Panc1 (cell line): ENCODE data around the gene MAN1A1. TPM values are rescaled to one million over a fixed set of nuclear protein-coding genes. Genes with fewer than 3 reads are reported as not detected.

Experiments used
- ATAC-seq: fragments of 200-7000 bp; cut with Tn5 transposase; 2 replicates; pipeline ENCODE4 v1.9.1; 2020; ENCODE audit warnings: mild to moderate bottlenecking, moderate library complexity
- BruUV-seq: library from RNA; stranded (reverse); fragments of 400-500 nt; replicated peaks from 2 replicates; lab custom pipeline; 2021; lab: Mats Ljungman, UMichigan
- CTCF ChIA-PET: fragments of 300-600 bp; sonication (Branson Sonifier 250); formaldehyde crosslinking; loops from one replicate; lab custom pipeline; 2022; ENCODE audit warnings: antibody characterized with exemption; lab: Charles Lee
- POLR2A ChIA-PET: fragments of 300-600 bp; sonication (Branson Sonifier 250); formaldehyde crosslinking; loops from one replicate; lab custom pipeline; 2022; ENCODE audit warnings: antibody characterized with exemption; lab: Charles Lee
- DNase-seq: peaks from one replicate; pipeline ENCODE4 v3.0.0-alpha.2; 2010; ENCODE audit warnings: low read depth, low spot score
- H3K27ac ChIP-seq: 2 replicates; pipeline ENCODE4 v1.5.1; 2011; ENCODE audit warnings: mild to moderate bottlenecking, low read length, inconsistent platforms
- H3K27me3 ChIP-seq: fragments of 200-500 bp; sonication (Bioruptor generic); 2 replicates; pipeline ENCODE4 v1.6.0; 2014; ENCODE audit warnings: low read length, inconsistent platforms; ENCODE audit not compliant: control insufficient read depth, insufficient read depth
- H3K36me3 ChIP-seq: fragments of 200-500 bp; sonication (Bioruptor generic); 2 replicates; pipeline ENCODE4 v1.5.1; 2014; ENCODE audit warnings: inconsistent platforms, mild to moderate bottlenecking, low read length, moderate library complexity; ENCODE audit not compliant: control insufficient read depth, insufficient read depth
- H3K4me1 ChIP-seq: 2 replicates; pipeline ENCODE4 v1.5.1; 2011; ENCODE audit warnings: inconsistent platforms, mild to moderate bottlenecking, low read length, moderate library complexity; ENCODE audit not compliant: control insufficient read depth, insufficient read depth
- H3K4me3 ChIP-seq, 2 experiments: 2 replicates each; pipeline ENCODE4 v1.5.1; 2011 to 2012; ENCODE audit warnings: low read depth in 2 of 2, low read length in 2 of 2, mild to moderate bottlenecking in 2 of 2, inconsistent platforms in 1 of 2, moderate library complexity in 1 of 2
- H3K9me3 ChIP-seq: fragments of 200-500 bp; sonication (Bioruptor generic); 2 replicates; pipeline ENCODE4 v1.5.1; 2014; ENCODE audit warnings: low read depth, mild to moderate bottlenecking, inconsistent platforms, low read length, moderate library complexity; ENCODE audit not compliant: control insufficient read depth, insufficient read depth
- CTCF ChIP-seq: fragments of 450-650 bp; IDR thresholded peaks from 2 replicates; pipeline ENCODE4 v1.5.1; 2017; ENCODE audit warnings: mild to moderate bottlenecking
- POLR2AphosphoS5 ChIP-seq: IDR thresholded peaks from 2 replicates; pipeline ENCODE4 v1.6.1; 2012; ENCODE audit warnings: mild to moderate bottlenecking, low read depth, low read length, moderate library complexity
- REST ChIP-seq, 2 experiments: IDR thresholded peaks; 2 replicates each; pipeline ENCODE4 v1.6.1; 2011 to 2012; ENCODE audit warnings: low read depth in 2 of 2, control low read depth in 1 of 2, low read length in 1 of 2, mild to moderate bottlenecking in 1 of 2, moderate library complexity in 1 of 2; ENCODE audit not compliant: insufficient read depth in 1 of 2
- SIN3A ChIP-seq: IDR thresholded peaks from 2 replicates; pipeline ENCODE4 v1.6.1; 2012; ENCODE audit warnings: low read depth, mild to moderate bottlenecking, low read length, moderate library complexity, borderline replicate concordance; ENCODE audit not compliant: insufficient read depth
- TCF7L2 ChIP-seq: IDR thresholded peaks from 2 replicates; pipeline ENCODE4 v1.6.1; 2011; ENCODE audit warnings: mild to moderate bottlenecking, low read depth, low read length, inconsistent platforms
- in situ Hi-C: cut with HindIII; loops from 2 replicates; pipeline ENCODE4 v1.10.0; 2016; ENCODE audit warnings: low sequenced_read_pairs, low pct_unique_long_range_greater_than_20kb
- intact Hi-C: fragments of 100-400 bp; cut with micrococcal nuclease; formaldehyde crosslinking; loops from one replicate; pipeline ENCODE4 v1.10.0; 2022; ENCODE audit not compliant: unreplicated experiment
- total RNA-seq: library from RNA; stranded (reverse); gene quantifications from one replicate; pipeline ENCODE4 v1.2.1, GENCODE V29; 2021; ENCODE audit not compliant: unreplicated experiment

The MAN1A1 gene
- total RNA-seq, 1 experiment from 2014 or later, result 3.2 TPM

- no peaks in the 10 kb centered on the region for H3K27me3 ChIP-seq
- ChIA-PET POLR2A (no interaction called here), CTCF (no interaction called here)
- ATAC-seq (no peak), DNase-seq (no peak)
- no peak overlapping the region for H3K27ac ChIP-seq
- H3K36me3 ChIP-seq, result no peaks in the 10 kb centered on the region
- no peaks in the 10 kb centered on the region for H3K4me1 ChIP-seq
- in situ Hi-C loops, result no loop called here
- H3K9me3 ChIP-seq, result no peaks in the 10 kb centered on the region
- no peak overlapping the region for H3K4me3 ChIP-seq
- BruUV-seq, result no TSS peak
- intact Hi-C loops, result no loop called here
- TF ChIP-seq CTCF, result no peak
- TF ChIP-seq REST (IDR thresholded peaks at IDR 0.05; ENCODE audit: insufficient read depth in 1 of 2, low read depth in 2 of 2, low read length in 1 of 2), result no peak
- no peak for TF ChIP-seq TCF7L2
- no peak for TF ChIP-seq SIN3A
- no peak for TF ChIP-seq POLR2AphosphoS5
Observed at GRCh38 chr6:119323931-119324330, 25.6 kb downstream of the MAN1A1 start.

- Histone ChIP-seq H3K27ac (no peak overlapping the region), H3K4me3 (no peak overlapping the region), H3K4me1 (no peaks in the 10 kb centered on the region), H3K9me3 (no peaks in the 10 kb centered on the region), H3K36me3 (no peaks in the 10 kb centered on the region), H3K27me3 (no peaks in the 10 kb centered on the region)
- in situ Hi-C loops (no loop called here), intact Hi-C loops (no loop called here)
- TF ChIP-seq CTCF (no peak), TCF7L2 (no peak), POLR2AphosphoS5 (no peak), SIN3A (no peak), REST (IDR thresholded peaks at IDR 0.05; ENCODE audit: insufficient read depth in 1 of 2, low read depth in 2 of 2, low read length in 1 of 2) (no peak)
- no peak for DNase-seq
- no TSS peak for BruUV-seq
- ChIA-PET POLR2A (no interaction called here), CTCF (no interaction called here)
- no peak for ATAC-seq
Observed at GRCh38 chr6:119323478-119323877, 26.1 kb downstream of the MAN1A1 start.
